ENCODE results near the gene RXRA. TPM values are rescaled to one million over a fixed set of nuclear protein-coding genes. Genes with fewer than 3 reads are reported as not detected.

RXRA gene
- polyA plus RNA-seq, 1 donor from 2014 or later, result 2.7 TPM

DNA sequence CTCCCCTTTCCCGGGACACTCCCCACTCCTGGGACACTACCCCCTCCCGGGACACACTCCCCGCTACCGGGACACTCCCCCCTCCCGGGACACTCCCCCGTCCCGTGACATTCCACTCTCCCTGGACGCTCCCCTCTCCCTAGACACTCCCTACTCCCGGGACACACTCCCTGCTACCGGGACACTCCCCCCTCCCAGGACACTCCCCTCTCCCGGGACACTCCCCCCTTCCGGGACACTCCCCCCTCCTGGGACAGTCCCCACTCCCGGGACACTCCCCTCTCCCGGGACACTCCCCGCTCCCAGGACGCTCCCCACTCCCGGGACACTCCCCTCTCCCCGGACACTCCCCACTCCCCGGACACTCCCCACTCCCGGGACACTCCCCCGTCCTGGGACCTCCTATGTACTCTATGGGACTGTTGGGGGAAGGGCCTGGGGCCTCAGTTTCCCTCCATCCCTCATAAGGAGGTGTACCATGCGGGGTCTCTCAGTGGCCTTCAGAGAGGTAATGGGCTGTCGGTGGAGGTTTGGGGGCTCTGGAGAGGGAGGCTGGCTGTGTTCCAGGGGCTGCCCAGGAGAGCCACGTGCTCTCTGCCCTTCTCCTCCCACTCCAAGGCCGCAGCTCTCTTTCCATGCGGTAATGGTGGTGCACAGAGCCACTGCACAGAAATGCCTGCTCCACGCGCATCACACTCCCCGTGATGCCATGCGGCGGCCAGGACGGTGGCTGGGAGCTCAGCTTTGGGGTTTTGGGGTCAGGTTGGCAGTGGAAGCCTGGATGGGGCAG is 96.2 kb downstream of the RXRA start:
- Histone ChIP-seq H3K9me3 (ENCODE audit: low read length) (no peaks in the 10 kb centered on the region), H3K9me2 (ENCODE audit: insufficient read depth, low read length) (no peaks in the 10 kb centered on the region), H3K79me2 (replicated peaks; ENCODE audit: insufficient read depth, low read length) (no peaks in the 10 kb centered on the region), H3K36me3 (ENCODE audit: insufficient read depth, low read length) (no peaks in the 10 kb centered on the region), H3K4me2 (ENCODE audit: low read length) (no peak overlapping the region), H4K20me1 (ENCODE audit: insufficient read depth) (no peaks in the 10 kb centered on the region), H3K9ac (ENCODE audit: low read length) (no peak overlapping the region), H3F3A (ENCODE audit: insufficient read depth, low read length, poor library complexity, severe bottlenecking) (no peaks in the 10 kb centered on the region), H2AFZ (ENCODE audit: low read depth, low read length) (no peak overlapping the region), H3K27me3 (ENCODE audit: insufficient read depth, low read depth, low read length) (no peaks in the 10 kb centered on the region), H3K4me3 (ENCODE audit: low read length) (no peak overlapping the region), H3K27ac (ENCODE audit: low read length) (no peak overlapping the region)
- no peak for TF ChIP-seq EP300 (conservative IDR thresholded peaks at IDR 0.05; ENCODE audit: poor library complexity, severe bottlenecking)
- TF ChIP-seq POLR2AphosphoS5 (IDR thresholded peaks at IDR 0.05), result no peak
- no peak for TF ChIP-seq RAD21 (conservative IDR thresholded peaks at IDR 0.05)
- TF ChIP-seq MXI1 (conservative IDR thresholded peaks at IDR 0.05; ENCODE audit: poor library complexity, severe bottlenecking), result no peak
- no peak for TF ChIP-seq SMC3 (conservative IDR thresholded peaks at IDR 0.05; ENCODE audit: poor library complexity)
- TF ChIP-seq, protein P1, sequence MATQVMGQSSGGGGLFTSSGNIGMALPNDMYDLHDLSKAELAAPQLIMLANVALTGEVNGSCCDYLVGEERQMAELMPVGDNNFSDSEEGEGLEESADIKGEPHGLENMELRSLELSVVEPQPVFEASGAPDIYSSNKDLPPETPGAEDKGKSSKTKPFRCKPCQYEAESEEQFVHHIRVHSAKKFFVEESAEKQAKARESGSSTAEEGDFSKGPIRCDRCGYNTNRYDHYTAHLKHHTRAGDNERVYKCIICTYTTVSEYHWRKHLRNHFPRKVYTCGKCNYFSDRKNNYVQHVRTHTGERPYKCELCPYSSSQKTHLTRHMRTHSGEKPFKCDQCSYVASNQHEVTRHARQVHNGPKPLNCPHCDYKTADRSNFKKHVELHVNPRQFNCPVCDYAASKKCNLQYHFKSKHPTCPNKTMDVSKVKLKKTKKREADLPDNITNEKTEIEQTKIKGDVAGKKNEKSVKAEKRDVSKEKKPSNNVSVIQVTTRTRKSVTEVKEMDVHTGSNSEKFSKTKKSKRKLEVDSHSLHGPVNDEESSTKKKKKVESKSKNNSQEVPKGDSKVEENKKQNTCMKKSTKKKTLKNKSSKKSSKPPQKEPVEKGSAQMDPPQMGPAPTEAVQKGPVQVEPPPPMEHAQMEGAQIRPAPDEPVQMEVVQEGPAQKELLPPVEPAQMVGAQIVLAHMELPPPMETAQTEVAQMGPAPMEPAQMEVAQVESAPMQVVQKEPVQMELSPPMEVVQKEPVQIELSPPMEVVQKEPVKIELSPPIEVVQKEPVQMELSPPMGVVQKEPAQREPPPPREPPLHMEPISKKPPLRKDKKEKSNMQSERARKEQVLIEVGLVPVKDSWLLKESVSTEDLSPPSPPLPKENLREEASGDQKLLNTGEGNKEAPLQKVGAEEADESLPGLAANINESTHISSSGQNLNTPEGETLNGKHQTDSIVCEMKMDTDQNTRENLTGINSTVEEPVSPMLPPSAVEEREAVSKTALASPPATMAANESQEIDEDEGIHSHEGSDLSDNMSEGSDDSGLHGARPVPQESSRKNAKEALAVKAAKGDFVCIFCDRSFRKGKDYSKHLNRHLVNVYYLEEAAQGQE (IDR thresholded peaks at IDR 0.05; ENCODE audit: borderline replicate concordance), result no peak
- TF ChIP-seq EZH2 (IDR thresholded peaks at IDR 0.05; ENCODE audit: borderline replicate concordance, insufficient read depth, low read length, poor library complexity, severe bottlenecking), result no peak
- no peak for TF ChIP-seq TAF1 (IDR thresholded peaks at IDR 0.05; ENCODE audit: low read depth)
- TF ChIP-seq CTCF (IDR thresholded peaks at IDR 0.05; ENCODE audit: poor library complexity, severe bottlenecking), result no peak

GRCh38 chr9:134423166-134423565 is 96.9 kb downstream of the RXRA start:
- H3K27ac ChIP-seq (ENCODE audit: low read length), result no peak overlapping the region

More at GRCh38 chr9:134423166-134423565, 96.9 kb downstream of the RXRA start:
- Histone ChIP-seq H3K4me2 (ENCODE audit: low read length) (no peak overlapping the region), H3K9me2 (ENCODE audit: insufficient read depth, low read length) (no peaks in the 10 kb centered on the region), H4K20me1 (ENCODE audit: insufficient read depth) (no peaks in the 10 kb centered on the region), H3K4me3 (ENCODE audit: low read length) (no peak overlapping the region), H3K9me3 (ENCODE audit: low read length) (no peaks in the 10 kb centered on the region), H3F3A (ENCODE audit: insufficient read depth, low read length, poor library complexity, severe bottlenecking) (no peaks in the 10 kb centered on the region), H2AFZ (ENCODE audit: low read depth, low read length) (no peak overlapping the region), H3K27me3 (ENCODE audit: insufficient read depth, low read depth, low read length) (no peaks in the 10 kb centered on the region), H3K36me3 (ENCODE audit: insufficient read depth, low read length) (no peaks in the 10 kb centered on the region), H3K9ac (ENCODE audit: low read length) (no peak overlapping the region), H3K79me2 (replicated peaks; ENCODE audit: insufficient read depth, low read length) (no peaks in the 10 kb centered on the region)
- TF ChIP-seq CTCF (IDR thresholded peaks at IDR 0.05; ENCODE audit: poor library complexity, severe bottlenecking) (no peak), TAF1 (IDR thresholded peaks at IDR 0.05; ENCODE audit: low read depth) (no peak), MXI1 (conservative IDR thresholded peaks at IDR 0.05; ENCODE audit: poor library complexity, severe bottlenecking) (no peak), EP300 (conservative IDR thresholded peaks at IDR 0.05; ENCODE audit: poor library complexity, severe bottlenecking) (no peak), POLR2AphosphoS5 (IDR thresholded peaks at IDR 0.05) (no peak), EZH2 (IDR thresholded peaks at IDR 0.05; ENCODE audit: borderline replicate concordance, insufficient read depth, low read length, poor library complexity, severe bottlenecking) (no peak), SMC3 (conservative IDR thresholded peaks at IDR 0.05; ENCODE audit: poor library complexity) (no peak), RAD21 (conservative IDR thresholded peaks at IDR 0.05) (no peak)
- TF ChIP-seq, protein P1 (IDR thresholded peaks at IDR 0.05; ENCODE audit: borderline replicate concordance), result no peak
